GM23338 (cell line): Measurements from ENCODE around the gene MTCL3.

ENCODE experiments used
- ATAC-seq: fragments of 200-7000 bp; cut with Tn5 transposase; 3 replicates; pipeline ENCODE4 v1.9.1; 2020
- DNase-seq: peaks from one replicate; pipeline ENCODE4 v3.0.0-alpha.2; 2015; ENCODE audit warnings: low spot score
- H2AFZ ChIP-seq: fragments of 200-600 bp; sonication (generic); 2 replicates; pipeline ENCODE4 v1.8.0; 2016; ENCODE audit warnings: antibody characterized with exemption, mild to moderate bottlenecking, moderate library complexity
- H3F3A ChIP-seq: fragments of 200-600 bp; sonication (generic); replicated peaks from 2 replicates; pipeline ENCODE4 v1.8.0; 2017; ENCODE audit warnings: antibody characterized with exemption, mixed run types, low read depth
- H3K27ac ChIP-seq: fragments of 200-600 bp; sonication (generic); 2 replicates; pipeline ENCODE4 v1.6.1; 2016; ENCODE audit warnings: low read depth
- H3K27me3 ChIP-seq: fragments of 200-600 bp; sonication (generic); 2 replicates; pipeline ENCODE4 v1.8.0; 2016; ENCODE audit warnings: mild to moderate bottlenecking, mixed run types, moderate library complexity; ENCODE audit not compliant: insufficient read depth
- H3K36me3 ChIP-seq: fragments of 200-600 bp; sonication (generic); 2 replicates; pipeline ENCODE4 v1.8.0; 2016; ENCODE audit warnings: mild to moderate bottlenecking; ENCODE audit not compliant: insufficient read depth
- H3K4me1 ChIP-seq: fragments of 200-600 bp; sonication (generic); 2 replicates; pipeline ENCODE4 v1.8.0; 2016; ENCODE audit warnings: mild to moderate bottlenecking, moderate library complexity; ENCODE audit not compliant: insufficient read depth
- H3K4me2 ChIP-seq: fragments of 200-600 bp; sonication (generic); 2 replicates; pipeline ENCODE4 v1.7.1; 2017; ENCODE audit warnings: mixed run types
- H3K4me3 ChIP-seq: fragments of 200-600 bp; sonication (generic); 2 replicates; pipeline ENCODE4 v1.6.1; 2016; ENCODE audit warnings: mixed run types
- H3K79me2 ChIP-seq: fragments of 200-600 bp; sonication (generic); replicated peaks from 2 replicates; pipeline ENCODE4 v1.8.0; 2017; ENCODE audit warnings: mild to moderate bottlenecking; ENCODE audit not compliant: insufficient read depth
- H3K9me2 ChIP-seq: fragments of 200-600 bp; sonication (generic); 2 replicates; pipeline ENCODE4 v1.8.0; 2017; ENCODE audit not compliant: insufficient read depth
- H4K20me1 ChIP-seq: fragments of 200-600 bp; sonication (generic); replicated peaks from 2 replicates; pipeline ENCODE4 v1.8.0; 2017; ENCODE audit warnings: mild to moderate bottlenecking; ENCODE audit not compliant: insufficient read depth
- H3K27ac Mint-ChIP-seq: 2 replicates; pipeline ENCODE4 v1.8.0; 2020; ENCODE audit warnings: inconsistent platforms, mild to moderate bottlenecking, moderate library complexity, mixed read lengths
- H3K27me3 Mint-ChIP-seq: 3 replicates; pipeline ENCODE4 v1.8.0; 2022; ENCODE audit warnings: low read depth, mild to moderate bottlenecking, moderate library complexity, mixed read lengths, inconsistent platforms; ENCODE audit not compliant: insufficient read depth, poor library complexity
- H3K36me3 Mint-ChIP-seq: 3 replicates; pipeline ENCODE4 v1.8.0; 2021; ENCODE audit warnings: low read depth, mild to moderate bottlenecking, inconsistent platforms, moderate library complexity, mixed read lengths
- H3K4me1 Mint-ChIP-seq: 3 replicates; pipeline ENCODE4 v1.8.0; 2020; ENCODE audit warnings: mild to moderate bottlenecking, inconsistent platforms, mixed read lengths
- H3K4me3 Mint-ChIP-seq: 3 replicates; pipeline ENCODE4 v1.8.0; 2021; ENCODE audit warnings: moderate library complexity, mild to moderate bottlenecking, inconsistent platforms, mixed read lengths
- H3K9me3 Mint-ChIP-seq: 3 replicates; pipeline ENCODE4 v1.8.0; 2020; ENCODE audit warnings: moderate library complexity, mild to moderate bottlenecking, inconsistent platforms, mixed read lengths
- CREB1 ChIP-seq: fragments of 250-450 bp; sonication (Bioruptor Pico); IDR thresholded peaks from 2 replicates; pipeline ENCODE4 v1.5.0; 2020; ENCODE audit warnings: low read depth, mild to moderate bottlenecking, moderate library complexity
- EZH2 ChIP-seq: fragments of 200-600 bp; sonication (generic); IDR thresholded peaks from one replicate; pipeline ENCODE4 v1.8.0; 2017; ENCODE audit warnings: antibody characterized with exemption, mild to moderate bottlenecking, low read depth; ENCODE audit not compliant: unreplicated experiment
- EZH2phosphoT487 ChIP-seq: fragments of 200-600 bp; sonication (generic); IDR thresholded peaks from one replicate; pipeline ENCODE4 v1.8.1; 2018; ENCODE audit warnings: antibody characterized with exemption; ENCODE audit not compliant: unreplicated experiment
- NANOG ChIP-seq: IDR thresholded peaks from 2 replicates; pipeline ENCODE4 v1.6.1; 2016; ENCODE audit warnings: antibody characterized with exemption, borderline replicate concordance
- POLR2AphosphoS5 ChIP-seq: IDR thresholded peaks from 2 replicates; pipeline ENCODE4 v1.6.1; 2016; ENCODE audit warnings: antibody characterized with exemption, low read depth
- ZNF114 ChIP-seq: fragments of 250-450 bp; sonication (Bioruptor Pico); IDR thresholded peaks from 2 replicates; pipeline ENCODE4 v1.5.0; 2020; ENCODE audit warnings: mild to moderate bottlenecking, moderate library complexity
- ZNF331 ChIP-seq: fragments of 250-450 bp; sonication (Bioruptor Pico); IDR thresholded peaks from 2 replicates; pipeline ENCODE4 v1.5.0; 2020; ENCODE audit warnings: low read depth, mild to moderate bottlenecking, moderate library complexity
- TF ChIP-seq, protein P1 (sequence below): fragments of 250-450 bp; sonication (Bioruptor Pico); IDR thresholded peaks from 2 replicates; pipeline ENCODE4 v1.5.0; 2020; ENCODE audit warnings: mild to moderate bottlenecking, moderate library complexity
- TF ChIP-seq, protein P2 (sequence below): IDR thresholded peaks from one replicate; pipeline ENCODE4 v1.6.1; 2018; ENCODE audit warnings: antibody characterized with exemption; ENCODE audit not compliant: unreplicated experiment

Gene MTCL3

DNA sequence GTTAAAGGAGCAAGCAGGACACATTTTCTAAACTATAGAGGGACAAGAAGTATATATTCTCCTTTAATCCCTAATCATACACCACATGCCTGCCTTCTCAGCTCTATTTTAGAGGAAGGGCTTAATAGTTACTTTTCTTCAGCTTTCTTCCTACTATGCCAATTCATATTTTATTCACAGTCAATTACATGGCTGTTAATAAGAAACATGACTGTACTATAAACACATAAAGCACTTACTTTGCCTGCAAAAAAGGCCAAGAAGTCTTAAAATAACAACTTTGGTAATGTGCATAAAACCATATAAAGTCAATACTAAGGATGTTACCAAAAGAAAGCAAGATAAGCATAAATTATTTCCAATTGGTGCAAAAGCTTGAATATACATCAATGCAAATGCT lies 66.3 kb downstream of the MTCL3 start:
- H3K36me3 Mint-ChIP-seq: peaks cover 19% of the 10 kb centered on the region
- Histone ChIP-seq H3K9me2 (no peaks in the 10 kb centered on the region), H3K4me1 (peaks cover 18% of the 10 kb centered on the region), H3K4me3 (no peak overlapping the region), H3K27ac (no peak overlapping the region), H3K36me3 (no peaks in the 10 kb centered on the region), H4K20me1 (no peaks in the 10 kb centered on the region), H2AFZ (no peak overlapping the region), H3K79me2 (no peaks in the 10 kb centered on the region), H3F3A (no peaks in the 10 kb centered on the region), H3K27me3 (no peaks in the 10 kb centered on the region), H3K4me2 (no peak overlapping the region)
- ATAC-seq (no peak), DNase-seq (no peak)
- H3K27ac Mint-ChIP-seq: no peak overlapping the region
- no peaks in the 10 kb centered on the region for H3K27me3 Mint-ChIP-seq
- H3K4me3 Mint-ChIP-seq: no peak overlapping the region
- H3K4me1 Mint-ChIP-seq: peaks cover 30% of the 10 kb centered on the region
- no peak for TF ChIP-seq NANOG
- TF ChIP-seq POLR2AphosphoS5: no peak
- no peak for TF ChIP-seq EZH2phosphoT487
- TF ChIP-seq, protein P1, sequence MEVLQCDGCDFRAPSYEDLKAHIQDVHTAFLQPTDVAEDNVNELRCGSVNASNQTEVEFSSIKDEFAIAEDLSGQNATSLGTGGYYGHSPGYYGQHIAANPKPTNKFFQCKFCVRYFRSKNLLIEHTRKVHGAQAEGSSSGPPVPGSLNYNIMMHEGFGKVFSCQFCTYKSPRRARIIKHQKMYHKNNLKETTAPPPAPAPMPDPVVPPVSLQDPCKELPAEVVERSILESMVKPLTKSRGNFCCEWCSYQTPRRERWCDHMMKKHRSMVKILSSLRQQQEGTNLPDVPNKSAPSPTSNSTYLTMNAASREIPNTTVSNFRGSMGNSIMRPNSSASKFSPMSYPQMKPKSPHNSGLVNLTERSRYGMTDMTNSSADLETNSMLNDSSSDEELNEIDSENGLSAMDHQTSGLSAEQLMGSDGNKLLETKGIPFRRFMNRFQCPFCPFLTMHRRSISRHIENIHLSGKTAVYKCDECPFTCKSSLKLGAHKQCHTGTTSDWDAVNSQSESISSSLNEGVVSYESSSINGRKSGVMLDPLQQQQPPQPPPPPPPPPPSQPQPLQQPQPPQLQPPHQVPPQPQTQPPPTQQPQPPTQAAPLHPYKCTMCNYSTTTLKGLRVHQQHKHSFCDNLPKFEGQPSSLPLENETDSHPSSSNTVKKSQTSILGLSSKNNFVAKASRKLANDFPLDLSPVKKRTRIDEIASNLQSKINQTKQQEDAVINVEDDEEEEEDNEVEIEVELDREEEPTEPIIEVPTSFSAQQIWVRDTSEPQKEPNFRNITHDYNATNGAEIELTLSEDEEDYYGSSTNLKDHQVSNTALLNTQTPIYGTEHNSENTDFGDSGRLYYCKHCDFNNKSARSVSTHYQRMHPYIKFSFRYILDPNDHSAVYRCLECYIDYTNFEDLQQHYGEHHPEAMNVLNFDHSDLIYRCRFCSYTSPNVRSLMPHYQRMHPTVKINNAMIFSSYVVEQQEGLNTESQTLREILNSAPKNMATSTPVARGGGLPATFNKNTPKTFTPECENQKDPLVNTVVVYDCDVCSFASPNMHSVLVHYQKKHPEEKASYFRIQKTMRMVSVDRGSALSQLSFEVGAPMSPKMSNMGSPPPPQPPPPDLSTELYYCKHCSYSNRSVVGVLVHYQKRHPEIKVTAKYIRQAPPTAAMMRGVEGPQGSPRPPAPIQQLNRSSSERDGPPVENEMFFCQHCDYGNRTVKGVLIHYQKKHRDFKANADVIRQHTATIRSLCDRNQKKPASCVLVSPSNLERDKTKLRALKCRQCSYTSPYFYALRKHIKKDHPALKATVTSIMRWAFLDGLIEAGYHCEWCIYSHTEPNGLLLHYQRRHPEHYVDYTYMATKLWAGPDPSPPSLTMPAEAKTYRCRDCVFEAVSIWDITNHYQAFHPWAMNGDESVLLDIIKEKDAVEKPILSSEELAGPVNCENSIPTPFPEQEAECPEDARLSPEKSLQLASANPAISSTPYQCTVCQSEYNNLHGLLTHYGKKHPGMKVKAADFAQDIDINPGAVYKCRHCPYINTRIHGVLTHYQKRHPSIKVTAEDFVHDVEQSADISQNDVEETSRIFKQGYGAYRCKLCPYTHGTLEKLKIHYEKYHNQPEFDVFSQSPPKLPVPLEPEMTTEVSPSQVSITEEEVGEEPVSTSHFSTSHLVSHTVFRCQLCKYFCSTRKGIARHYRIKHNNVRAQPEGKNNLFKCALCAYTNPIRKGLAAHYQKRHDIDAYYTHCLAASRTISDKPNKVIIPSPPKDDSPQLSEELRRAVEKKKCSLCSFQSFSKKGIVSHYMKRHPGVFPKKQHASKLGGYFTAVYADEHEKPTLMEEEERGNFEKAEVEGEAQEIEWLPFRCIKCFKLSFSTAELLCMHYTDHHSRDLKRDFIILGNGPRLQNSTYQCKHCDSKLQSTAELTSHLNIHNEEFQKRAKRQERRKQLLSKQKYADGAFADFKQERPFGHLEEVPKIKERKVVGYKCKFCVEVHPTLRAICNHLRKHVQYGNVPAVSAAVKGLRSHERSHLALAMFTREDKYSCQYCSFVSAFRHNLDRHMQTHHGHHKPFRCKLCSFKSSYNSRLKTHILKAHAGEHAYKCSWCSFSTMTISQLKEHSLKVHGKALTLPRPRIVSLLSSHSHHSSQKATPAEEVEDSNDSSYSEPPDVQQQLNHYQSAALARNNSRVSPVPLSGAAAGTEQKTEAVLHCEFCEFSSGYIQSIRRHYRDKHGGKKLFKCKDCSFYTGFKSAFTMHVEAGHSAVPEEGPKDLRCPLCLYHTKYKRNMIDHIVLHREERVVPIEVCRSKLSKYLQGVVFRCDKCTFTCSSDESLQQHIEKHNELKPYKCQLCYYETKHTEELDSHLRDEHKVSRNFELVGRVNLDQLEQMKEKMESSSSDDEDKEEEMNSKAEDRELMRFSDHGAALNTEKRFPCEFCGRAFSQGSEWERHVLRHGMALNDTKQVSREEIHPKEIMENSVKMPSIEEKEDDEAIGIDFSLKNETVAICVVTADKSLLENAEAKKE (CRISPR knock-in tag): no peak
- no peak for TF ChIP-seq EZH2
- TF ChIP-seq ZNF114 (CRISPR knock-in tag): no peak
- TF ChIP-seq CREB1 (CRISPR knock-in tag): no peak
- TF ChIP-seq ZNF331 (CRISPR knock-in tag): no peak
- TF ChIP-seq, protein P2, sequence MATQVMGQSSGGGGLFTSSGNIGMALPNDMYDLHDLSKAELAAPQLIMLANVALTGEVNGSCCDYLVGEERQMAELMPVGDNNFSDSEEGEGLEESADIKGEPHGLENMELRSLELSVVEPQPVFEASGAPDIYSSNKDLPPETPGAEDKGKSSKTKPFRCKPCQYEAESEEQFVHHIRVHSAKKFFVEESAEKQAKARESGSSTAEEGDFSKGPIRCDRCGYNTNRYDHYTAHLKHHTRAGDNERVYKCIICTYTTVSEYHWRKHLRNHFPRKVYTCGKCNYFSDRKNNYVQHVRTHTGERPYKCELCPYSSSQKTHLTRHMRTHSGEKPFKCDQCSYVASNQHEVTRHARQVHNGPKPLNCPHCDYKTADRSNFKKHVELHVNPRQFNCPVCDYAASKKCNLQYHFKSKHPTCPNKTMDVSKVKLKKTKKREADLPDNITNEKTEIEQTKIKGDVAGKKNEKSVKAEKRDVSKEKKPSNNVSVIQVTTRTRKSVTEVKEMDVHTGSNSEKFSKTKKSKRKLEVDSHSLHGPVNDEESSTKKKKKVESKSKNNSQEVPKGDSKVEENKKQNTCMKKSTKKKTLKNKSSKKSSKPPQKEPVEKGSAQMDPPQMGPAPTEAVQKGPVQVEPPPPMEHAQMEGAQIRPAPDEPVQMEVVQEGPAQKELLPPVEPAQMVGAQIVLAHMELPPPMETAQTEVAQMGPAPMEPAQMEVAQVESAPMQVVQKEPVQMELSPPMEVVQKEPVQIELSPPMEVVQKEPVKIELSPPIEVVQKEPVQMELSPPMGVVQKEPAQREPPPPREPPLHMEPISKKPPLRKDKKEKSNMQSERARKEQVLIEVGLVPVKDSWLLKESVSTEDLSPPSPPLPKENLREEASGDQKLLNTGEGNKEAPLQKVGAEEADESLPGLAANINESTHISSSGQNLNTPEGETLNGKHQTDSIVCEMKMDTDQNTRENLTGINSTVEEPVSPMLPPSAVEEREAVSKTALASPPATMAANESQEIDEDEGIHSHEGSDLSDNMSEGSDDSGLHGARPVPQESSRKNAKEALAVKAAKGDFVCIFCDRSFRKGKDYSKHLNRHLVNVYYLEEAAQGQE: no peak
- H3K9me3 Mint-ChIP-seq: no peaks in the 10 kb centered on the region
